Measurements from ENCODE around the gene DBNDD2. TPM values are rescaled to one million over a fixed set of nuclear protein-coding genes. Genes with fewer than 3 reads are reported as not detected.

The DBNDD2 gene
- total RNA-seq, 1 experiment from 2014 or later, result 113 TPM

GRCh38 chr20:45425561-45425960, 17.5 kb downstream of the DBNDD2 start:
- Mint-ChIP-seq H3K36me3 (ENCODE audit: insufficient read depth, unreplicated experiment) (peaks cover 22% of the 10 kb centered on the region), H3K9me3 (ENCODE audit: low read depth, unreplicated experiment) (no peaks in the 10 kb centered on the region), H3K27me3 (ENCODE audit: unreplicated experiment) (no peaks in the 10 kb centered on the region), H3K4me3 (ENCODE audit: low read depth, unreplicated experiment) (no peak overlapping the region), H3K27ac (ENCODE audit: unreplicated experiment) (no peak overlapping the region), H3K4me1 (ENCODE audit: low read depth, unreplicated experiment) (no peaks in the 10 kb centered on the region)
- DNase-seq, result no peak
- CTCF ChIA-PET, result no interaction called here
- no TSS peak for BruUV-seq (replicated peaks)
- TF ChIP-seq CTCF (IDR thresholded peaks at IDR 0.05; ENCODE audit: unreplicated experiment), result no peak
- intact Hi-C loops (cut with micrococcal nuclease; ENCODE audit: unreplicated experiment), result no loop called here

- no peaks in the 10 kb centered on the region for H3K4me1 Mint-ChIP-seq (ENCODE audit: low read depth, unreplicated experiment)
- H3K4me3 Mint-ChIP-seq (ENCODE audit: low read depth, unreplicated experiment), result no peak overlapping the region
- no peak overlapping the region for H3K27ac Mint-ChIP-seq (ENCODE audit: unreplicated experiment)
- CTCF ChIA-PET, result interaction anchor here (0.7 kb wide), 1 partner anchor 18 kb away, joined by 3 read pairs; the partner anchor contains the start of gene DBNDD2
- H3K9me3 Mint-ChIP-seq (ENCODE audit: low read depth, unreplicated experiment), result no peaks in the 10 kb centered on the region
- no TSS peak for BruUV-seq (replicated peaks)
- peaks cover 22% of the 10 kb centered on the region for H3K36me3 Mint-ChIP-seq (ENCODE audit: insufficient read depth, unreplicated experiment)
- DNase-seq, result no peak
- H3K27me3 Mint-ChIP-seq (ENCODE audit: unreplicated experiment), result no peaks in the 10 kb centered on the region
- intact Hi-C loops (cut with micrococcal nuclease; ENCODE audit: unreplicated experiment), result no loop called here
- no peak for TF ChIP-seq CTCF (IDR thresholded peaks at IDR 0.05; ENCODE audit: unreplicated experiment)
Measured at GRCh38 chr20:45426320-45427016, 18.4 kb downstream of the DBNDD2 start.

DNA sequence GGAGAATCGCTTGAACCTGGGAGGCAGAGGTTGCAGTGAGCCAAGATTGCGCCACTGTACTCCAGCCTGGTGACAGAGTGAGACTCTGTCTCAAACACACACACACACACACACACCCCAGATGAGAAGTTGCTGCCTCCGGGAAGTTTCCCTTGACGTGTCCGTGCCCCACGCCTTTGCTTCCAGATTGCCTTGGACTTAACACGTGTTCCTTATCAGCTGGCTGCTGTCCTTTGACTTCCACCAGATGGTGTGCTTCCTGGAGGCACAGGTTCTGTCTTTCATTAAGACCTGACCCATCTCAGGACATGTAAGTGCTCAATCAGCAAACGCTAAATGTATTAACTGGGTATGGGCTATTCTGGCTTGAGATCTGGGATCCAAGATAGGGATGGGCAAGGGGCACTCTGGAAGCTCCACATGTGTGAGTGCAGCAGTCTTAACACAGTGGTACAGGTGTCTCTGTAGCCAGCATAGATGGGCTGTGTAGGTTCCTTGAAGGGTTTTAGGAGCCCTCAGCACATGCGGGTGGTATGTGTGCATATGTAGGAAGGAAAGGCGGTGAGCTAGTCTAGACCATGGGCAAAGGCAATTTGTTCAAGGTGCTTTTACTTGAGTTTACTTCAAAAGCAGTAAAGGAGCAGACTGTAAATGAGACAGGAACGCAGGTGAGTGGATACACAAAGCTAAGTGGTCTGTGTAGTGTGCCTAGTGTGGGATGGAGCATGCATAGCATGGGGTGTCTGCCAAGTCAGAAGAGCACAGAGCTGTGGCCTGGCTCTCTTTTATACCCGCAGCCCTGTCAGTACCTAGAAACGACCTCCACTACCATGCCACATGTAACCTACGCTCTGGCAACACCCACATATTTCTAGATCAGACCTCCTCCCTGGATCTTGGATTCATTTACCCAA, 19.4 kb downstream of the DBNDD2 start:
- Mint-ChIP-seq H3K27ac (ENCODE audit: unreplicated experiment) (no peak overlapping the region), H3K27me3 (ENCODE audit: unreplicated experiment) (no peaks in the 10 kb centered on the region), H3K4me1 (ENCODE audit: low read depth, unreplicated experiment) (no peaks in the 10 kb centered on the region), H3K4me3 (ENCODE audit: low read depth, unreplicated experiment) (no peak overlapping the region), H3K9me3 (ENCODE audit: low read depth, unreplicated experiment) (no peaks in the 10 kb centered on the region), H3K36me3 (ENCODE audit: insufficient read depth, unreplicated experiment) (peaks cover 19% of the 10 kb centered on the region)
- CTCF ChIA-PET, result interaction anchor here (0.7 kb wide), 1 partner anchor 19 kb away, joined by 3 read pairs; the partner anchor contains the start of gene DBNDD2
- intact Hi-C loops (cut with micrococcal nuclease; ENCODE audit: unreplicated experiment), result no loop called here
- BruUV-seq (replicated peaks), result no TSS peak
- no peak for TF ChIP-seq CTCF (IDR thresholded peaks at IDR 0.05; ENCODE audit: unreplicated experiment)
- no peak for DNase-seq

GRCh38 chr20:45429618-45430017, 21.5 kb downstream of the DBNDD2 start:
- no TSS peak for BruUV-seq (replicated peaks)
- Mint-ChIP-seq H3K27ac (ENCODE audit: unreplicated experiment) (no peak overlapping the region), H3K27me3 (ENCODE audit: unreplicated experiment) (no peaks in the 10 kb centered on the region), H3K4me1 (ENCODE audit: low read depth, unreplicated experiment) (no peaks in the 10 kb centered on the region), H3K9me3 (ENCODE audit: low read depth, unreplicated experiment) (no peaks in the 10 kb centered on the region), H3K4me3 (ENCODE audit: low read depth, unreplicated experiment) (no peak overlapping the region), H3K36me3 (ENCODE audit: insufficient read depth, unreplicated experiment) (peaks cover 7% of the 10 kb centered on the region)
- no peak for DNase-seq
- TF ChIP-seq CTCF (IDR thresholded peaks at IDR 0.05; ENCODE audit: unreplicated experiment), result no peak
- intact Hi-C loops (cut with micrococcal nuclease; ENCODE audit: unreplicated experiment), result no loop called here
- CTCF ChIA-PET, result interaction anchor here (0.8 to 1.5 kb wide), 2 partner anchors 10 to 54 kb away, joined by 4 to 5 read pairs; no protein-coding TSS in a partner anchor
